Keratinocyte (primary cell): ENCODE data around the gene TFR2. TPM values are rescaled to one million over a fixed set of nuclear protein-coding genes. Genes with fewer than 3 reads are reported as not detected.

Source experiments
- DNase-seq: peaks from one replicate; pipeline ENCODE4 v3.0.0-alpha.2; 2011; ENCODE audit warnings: low read depth, missing footprints, low spot score
- FAIRE-seq: peaks from 2 replicates; lab custom pipeline; 2011; peaks lifted over from hg19 to GRCh38; lab: Jason Lieb, UNC
- H2AFZ ChIP-seq: 2 replicates; pipeline ENCODE4 v1.6.0; 2012; ENCODE audit warnings: low read length, control low read depth, inconsistent platforms; ENCODE audit not compliant: control insufficient read depth
- H3K27ac ChIP-seq: 2 replicates; pipeline ENCODE4 v1.5.1; 2011; ENCODE audit warnings: low read length; ENCODE audit not compliant: control insufficient read depth, insufficient read depth
- H3K27me3 ChIP-seq: 3 replicates; pipeline ENCODE4 v1.6.0; 2011; ENCODE audit warnings: low read length; ENCODE audit not compliant: control insufficient read depth, insufficient read depth; ENCODE audit errors: extremely low read depth
- H3K36me3 ChIP-seq, 2 experiments: 2 replicates in 1 of 2; 3 replicates in 1 of 2; pipeline ENCODE4 v1.5.1; 2011; ENCODE audit warnings: low read length in 2 of 2, mild to moderate bottlenecking in 1 of 2; ENCODE audit not compliant: control insufficient read depth in 2 of 2, insufficient read depth in 2 of 2; ENCODE audit errors: extremely low read depth in 1 of 2
- H3K4me1 ChIP-seq: 3 replicates; pipeline ENCODE4 v1.5.1; 2011; ENCODE audit warnings: low read length; ENCODE audit not compliant: control insufficient read depth, insufficient read depth; ENCODE audit errors: extremely low read depth
- H3K4me2 ChIP-seq: 3 replicates; pipeline ENCODE4 v1.6.0; 2011; ENCODE audit warnings: low read depth, low read length; ENCODE audit not compliant: control insufficient read depth, insufficient read depth; ENCODE audit errors: extremely low read depth
- H3K4me3 ChIP-seq, 3 experiments: fragments of 200-600 bp in 1 of 3; sonication (generic) in 1 of 3; 2 replicates in 2 of 3; 3 replicates in 1 of 3; pipeline ENCODE4 v1.5.1; 2011 to 2016; ENCODE audit warnings: low read length in 3 of 3, mild to moderate bottlenecking in 3 of 3, control low read depth in 2 of 3, inconsistent platforms in 1 of 3, low read depth in 1 of 3, mixed read lengths in 1 of 3, mixed run types in 1 of 3, moderate library complexity in 1 of 3; ENCODE audit not compliant: control insufficient read depth in 2 of 3, insufficient read depth in 2 of 3; ENCODE audit errors: extremely low read depth in 1 of 3
- H3K79me2 ChIP-seq: 2 replicates; pipeline ENCODE4 v1.6.0; 2012; ENCODE audit warnings: low read length; ENCODE audit not compliant: control insufficient read depth, insufficient read depth
- H3K9ac ChIP-seq: 3 replicates; pipeline ENCODE4 v1.6.0; 2011; ENCODE audit warnings: low read length; ENCODE audit not compliant: control insufficient read depth, insufficient read depth; ENCODE audit errors: extremely low read depth
- H3K9me1 ChIP-seq: 3 replicates; pipeline ENCODE4 v1.6.0; 2011; ENCODE audit warnings: low read length; ENCODE audit not compliant: control insufficient read depth, insufficient read depth; ENCODE audit errors: extremely low read depth
- H3K9me3 ChIP-seq: 2 replicates; pipeline ENCODE4 v1.5.1; 2012; ENCODE audit warnings: low read depth, low read length; ENCODE audit not compliant: control insufficient read depth
- H4K20me1 ChIP-seq: 3 replicates; pipeline ENCODE4 v1.6.0; 2011; ENCODE audit warnings: low read length; ENCODE audit not compliant: control insufficient read depth, insufficient read depth; ENCODE audit errors: extremely low read depth
- EZH2 ChIP-seq: IDR thresholded peaks from one replicate; pipeline ENCODE4 v1.6.1; 2012; ENCODE audit warnings: inconsistent platforms, mild to moderate bottlenecking, low read length, moderate library complexity
- dilution Hi-C: fragments of 300-500 bp; cut with MboI; formaldehyde crosslinking; loops from one replicate; pipeline ENCODE4 v1.7.0; 2020; ENCODE audit warnings: low sequenced_read_pairs; ENCODE audit not compliant: extremely low pct_ligation_motif_present
- polyA plus RNA-seq, 5 experiments: library from polyadenylated mRNA; depleted of rRNA in 3 of 5; stranded (reverse) in 3 of 5; stranded (forward) in 1 of 5; unstranded in 1 of 5; fragments of >200 nt; gene quantifications; 1 replicate in 1 of 5; 2 replicates in 3 of 5; 3 replicates in 1 of 5; pipeline versions ENCODE4 v1.2.1 to v1.2.3, GENCODE V29; 2011 to 2012; ENCODE audit warnings: missing spikeins in 2 of 5, low read depth in 1 of 5, low replicate concordance in 1 of 5
- TF ChIP-seq, protein P1 (sequence below), 3 experiments: IDR thresholded peaks in 1 of 3; conservative IDR thresholded peaks in 1 of 3; optimal IDR thresholded peaks in 1 of 3; 2 replicates in 2 of 3; 3 replicates in 1 of 3; pipeline versions ENCODE3 to v1.5.1; 2011; ENCODE audit warnings: low read length in 3 of 3, mild to moderate bottlenecking in 3 of 3, moderate library complexity in 2 of 3, control low read depth in 1 of 3, inconsistent platforms in 1 of 3; ENCODE audit not compliant: insufficient read depth in 2 of 3; ENCODE audit errors: extremely low read depth in 1 of 3

TFR2 gene
- polyA plus RNA-seq, 1 donor (not counting 4 experiments of a cell fraction or from before 2014, with no cell fraction given), result 0.12 TPM

DNA sequence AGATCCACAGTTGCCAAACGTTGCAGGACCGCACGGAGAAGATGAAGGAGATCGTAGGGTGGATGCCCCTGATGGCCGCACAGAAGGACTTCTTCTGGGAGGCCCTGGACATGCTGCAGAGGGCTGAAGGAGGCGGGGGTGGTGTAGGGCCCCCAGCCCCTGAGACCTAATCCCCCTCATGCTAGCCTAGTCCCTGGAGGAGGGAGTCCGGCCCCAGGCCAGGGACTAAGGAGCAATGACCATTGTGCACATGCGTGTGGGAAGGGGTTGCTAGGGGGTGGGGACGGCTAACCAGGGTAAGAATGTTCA is 40.7 kb downstream of the TFR2 start:
- Histone ChIP-seq H3K9me3 (no peaks in the 10 kb centered on the region), H3K36me3 (no peaks in the 10 kb centered on the region), H3K9me1 (no peaks in the 10 kb centered on the region), H4K20me1 (no peaks in the 10 kb centered on the region), H3K9ac (no peak overlapping the region), H3K79me2 (no peaks in the 10 kb centered on the region), H2AFZ (no peak overlapping the region), H3K27me3 (no peaks in the 10 kb centered on the region), H3K4me1 (peaks cover 6% of the 10 kb centered on the region), H3K4me2 (no peak overlapping the region), H3K27ac (no peak overlapping the region), H3K4me3 (no peak overlapping the region)
- DNase-seq, result no peak
- FAIRE-seq, result no peak
- dilution Hi-C loops, result no loop called here
- TF ChIP-seq EZH2, result no peak

DNA sequence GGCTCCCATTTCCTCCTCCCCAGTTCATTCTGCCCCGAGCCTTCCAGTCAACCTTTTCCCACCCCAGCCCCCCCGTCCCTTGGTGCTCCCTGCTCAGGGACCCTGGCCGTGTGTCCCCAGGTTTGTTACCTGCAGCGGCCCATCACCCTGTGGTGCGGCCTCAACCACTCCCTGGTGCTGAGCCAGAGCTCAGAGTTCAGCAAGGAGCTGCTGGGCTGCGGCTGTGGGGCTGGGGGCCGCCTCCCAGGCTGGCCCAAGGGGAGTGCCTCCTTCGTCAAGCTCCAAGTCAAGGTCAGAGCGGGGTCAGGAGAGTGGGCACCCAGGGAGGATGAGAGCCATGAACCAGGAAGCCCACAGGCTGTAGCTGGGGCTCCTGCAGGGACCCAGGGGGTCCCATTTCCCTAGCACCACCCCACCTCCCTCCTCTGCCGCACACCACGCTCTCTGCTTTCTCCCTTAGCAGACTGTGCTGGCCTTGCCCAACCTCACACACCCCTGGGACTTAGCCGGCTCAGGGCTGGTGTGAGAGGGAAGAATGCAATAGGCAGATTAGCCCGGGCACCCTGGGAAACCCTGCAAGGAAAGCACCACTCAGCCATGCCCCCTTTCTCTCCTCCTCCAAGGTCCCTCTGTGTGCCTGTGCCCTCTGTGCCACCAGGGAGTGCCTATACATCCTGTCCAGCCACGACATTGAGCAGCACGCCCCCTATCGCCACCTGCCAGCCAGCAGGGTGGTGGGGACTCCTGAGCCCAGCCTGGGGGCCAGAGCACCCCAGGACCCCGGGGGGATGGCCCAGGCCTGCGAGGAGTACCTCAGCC is 41.2 kb downstream of the TFR2 start:
- no peaks in the 10 kb centered on the region for H3K9me3 ChIP-seq
- no peak overlapping the region for H3K9ac ChIP-seq
- no peaks in the 10 kb centered on the region for H4K20me1 ChIP-seq
- no peak overlapping the region for H3K27ac ChIP-seq
- DNase-seq, result no peak
- dilution Hi-C loops, result no loop called here
- H2AFZ ChIP-seq, result no peak overlapping the region
- H3K4me3 ChIP-seq, result no peak overlapping the region
- no peaks in the 10 kb centered on the region for H3K79me2 ChIP-seq
- H3K4me1 ChIP-seq, result peaks cover 3% of the 10 kb centered on the region
- no peaks in the 10 kb centered on the region for H3K27me3 ChIP-seq
- H3K4me2 ChIP-seq, result no peak overlapping the region
- TF ChIP-seq, protein P1, sequence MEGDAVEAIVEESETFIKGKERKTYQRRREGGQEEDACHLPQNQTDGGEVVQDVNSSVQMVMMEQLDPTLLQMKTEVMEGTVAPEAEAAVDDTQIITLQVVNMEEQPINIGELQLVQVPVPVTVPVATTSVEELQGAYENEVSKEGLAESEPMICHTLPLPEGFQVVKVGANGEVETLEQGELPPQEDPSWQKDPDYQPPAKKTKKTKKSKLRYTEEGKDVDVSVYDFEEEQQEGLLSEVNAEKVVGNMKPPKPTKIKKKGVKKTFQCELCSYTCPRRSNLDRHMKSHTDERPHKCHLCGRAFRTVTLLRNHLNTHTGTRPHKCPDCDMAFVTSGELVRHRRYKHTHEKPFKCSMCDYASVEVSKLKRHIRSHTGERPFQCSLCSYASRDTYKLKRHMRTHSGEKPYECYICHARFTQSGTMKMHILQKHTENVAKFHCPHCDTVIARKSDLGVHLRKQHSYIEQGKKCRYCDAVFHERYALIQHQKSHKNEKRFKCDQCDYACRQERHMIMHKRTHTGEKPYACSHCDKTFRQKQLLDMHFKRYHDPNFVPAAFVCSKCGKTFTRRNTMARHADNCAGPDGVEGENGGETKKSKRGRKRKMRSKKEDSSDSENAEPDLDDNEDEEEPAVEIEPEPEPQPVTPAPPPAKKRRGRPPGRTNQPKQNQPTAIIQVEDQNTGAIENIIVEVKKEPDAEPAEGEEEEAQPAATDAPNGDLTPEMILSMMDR (optimal IDR thresholded peaks at IDR 0.05 in 1 of 3, IDR thresholded peaks at IDR 0.05 in 1 of 3, conservative IDR thresholded peaks at IDR 0.05 in 1 of 3; ENCODE audit: extremely low read depth in 1 of 3, insufficient read depth in 2 of 3, low read length in 3 of 3), result peak in 1 of 3 experiments; percentile 17
- no peak for TF ChIP-seq EZH2
- FAIRE-seq, result no peak
- no peaks in the 10 kb centered on the region for H3K9me1 ChIP-seq
- no peaks in the 10 kb centered on the region for H3K36me3 ChIP-seq

DNA sequence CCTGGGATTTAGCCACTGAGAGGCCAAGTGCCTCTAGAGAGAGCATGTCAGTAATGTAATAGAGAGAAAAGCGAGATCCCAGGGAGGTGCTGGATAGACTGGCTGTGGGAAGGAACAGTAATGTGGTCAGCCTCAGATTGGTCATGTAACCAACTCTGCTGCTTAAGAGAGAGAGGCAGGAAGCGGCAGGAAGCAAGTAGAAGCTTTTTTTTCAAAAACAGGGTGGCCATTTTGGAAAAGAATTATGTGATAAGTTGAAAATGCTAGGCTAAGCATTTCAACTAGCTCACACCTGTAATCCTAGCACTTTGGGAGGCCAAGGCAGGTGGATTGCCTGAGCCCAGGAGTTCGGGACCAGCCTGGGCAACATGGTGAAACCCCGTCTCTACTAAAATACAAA is 42.9 kb downstream of the TFR2 start:
- no peaks in the 10 kb centered on the region for H3K4me1 ChIP-seq
- H3K27ac ChIP-seq, result no peak overlapping the region
- H3K4me3 ChIP-seq, result no peak overlapping the region
- no peaks in the 10 kb centered on the region for H3K36me3 ChIP-seq
- FAIRE-seq (no peak), DNase-seq (no peak)
- no peak overlapping the region for H2AFZ ChIP-seq
- H3K79me2 ChIP-seq, result no peaks in the 10 kb centered on the region
- dilution Hi-C loops, result no loop called here
- TF ChIP-seq, protein P1 (optimal IDR thresholded peaks at IDR 0.05 in 1 of 3, IDR thresholded peaks at IDR 0.05 in 1 of 3, conservative IDR thresholded peaks at IDR 0.05 in 1 of 3; ENCODE audit: extremely low read depth in 1 of 3, insufficient read depth in 2 of 3, low read length in 3 of 3), result no peak
- TF ChIP-seq EZH2, result no peak
- no peaks in the 10 kb centered on the region for H3K27me3 ChIP-seq
- no peak overlapping the region for H3K9ac ChIP-seq
- no peaks in the 10 kb centered on the region for H3K9me1 ChIP-seq
- no peaks in the 10 kb centered on the region for H4K20me1 ChIP-seq
- no peak overlapping the region for H3K4me2 ChIP-seq
- H3K9me3 ChIP-seq, result no peaks in the 10 kb centered on the region
